H1 (cell line): Measurements from ENCODE around the gene ITPKC.

Experiments
- CEBPB ChIP-seq: IDR thresholded peaks from 2 replicates; pipeline ENCODE4 v1.6.1; 2012; ENCODE audit warnings: low read depth, low read length
- CHD1 ChIP-seq: IDR thresholded peaks from 2 replicates; pipeline ENCODE4 v1.6.1; 2012; ENCODE audit warnings: low read depth, low read length, improper control_type of control experiment
- EP300 ChIP-seq, 2 experiments: IDR thresholded peaks; 1 replicate in 1 of 2; 2 replicates in 1 of 2; pipeline ENCODE4 v1.6.1; 2011 to 2012; ENCODE audit warnings: low read depth in 2 of 2, low read length in 2 of 2, mild to moderate bottlenecking in 2 of 2, borderline replicate concordance in 1 of 2, inconsistent platforms in 1 of 2, moderate library complexity in 1 of 2
- EZH2 ChIP-seq: fragments of 200-600 bp; sonication (generic); IDR thresholded peaks from 2 replicates; pipeline ENCODE4 v1.7.1; 2012; ENCODE audit warnings: low read depth, mild to moderate bottlenecking, moderate library complexity, low read length, inconsistent platforms; ENCODE audit not compliant: severe bottlenecking
- FOSL1 ChIP-seq: IDR thresholded peaks from 2 replicates; pipeline ENCODE4 v1.6.1; 2011; ENCODE audit warnings: mild to moderate bottlenecking, low read depth, low read length, moderate library complexity; ENCODE audit not compliant: insufficient read depth
- HDAC6 ChIP-seq: IDR thresholded peaks from one replicate; pipeline ENCODE4 v1.7.1; 2012; ENCODE audit warnings: low read depth, mild to moderate bottlenecking, inconsistent platforms, low read length, moderate library complexity
- POLR2A ChIP-seq, 2 experiments: IDR thresholded peaks; 1 replicate in 1 of 2; 2 replicates in 1 of 2; pipeline ENCODE4 v1.6.1; 2011; ENCODE audit warnings: low read depth in 2 of 2, low read length in 2 of 2, mild to moderate bottlenecking in 2 of 2; ENCODE audit errors: control extremely low read depth in 1 of 2
- POLR2AphosphoS5 ChIP-seq: IDR thresholded peaks from 2 replicates; pipeline ENCODE4 v1.6.1; 2011; ENCODE audit warnings: low read depth, low read length
- RFX5 ChIP-seq: IDR thresholded peaks from 2 replicates; pipeline ENCODE4 v1.6.1; 2011; ENCODE audit warnings: low read depth, low read length, improper control_type of control experiment, borderline replicate concordance
- SUZ12 ChIP-seq: fragments of 200-600 bp; sonication (generic); IDR thresholded peaks from 2 replicates; pipeline ENCODE4 v1.6.1; 2012; ENCODE audit warnings: mild to moderate bottlenecking, inconsistent platforms, low read length, moderate library complexity, mixed read lengths
- TF ChIP-seq, protein P1 (sequence below), 3 experiments: IDR thresholded peaks; 1 replicate in 2 of 3; 2 replicates in 1 of 3; pipeline versions ENCODE4 v1.5.1 to v1.6.1; 2011; ENCODE audit warnings: low read length in 3 of 3, mild to moderate bottlenecking in 3 of 3, inconsistent platforms in 2 of 3, low read depth in 1 of 3, moderate library complexity in 1 of 3; ENCODE audit not compliant: insufficient read depth in 1 of 3; ENCODE audit errors: control extremely low read depth in 1 of 3
- TF ChIP-seq, protein P2 (sequence below): IDR thresholded peaks from 2 replicates; pipeline ENCODE4 v1.6.1; 2012; ENCODE audit warnings: low read length, inconsistent platforms
- TF ChIP-seq, protein P3 (sequence below): IDR thresholded peaks from 2 replicates; pipeline ENCODE4 v1.6.1; 2012; ENCODE audit warnings: inconsistent platforms

DNA sequence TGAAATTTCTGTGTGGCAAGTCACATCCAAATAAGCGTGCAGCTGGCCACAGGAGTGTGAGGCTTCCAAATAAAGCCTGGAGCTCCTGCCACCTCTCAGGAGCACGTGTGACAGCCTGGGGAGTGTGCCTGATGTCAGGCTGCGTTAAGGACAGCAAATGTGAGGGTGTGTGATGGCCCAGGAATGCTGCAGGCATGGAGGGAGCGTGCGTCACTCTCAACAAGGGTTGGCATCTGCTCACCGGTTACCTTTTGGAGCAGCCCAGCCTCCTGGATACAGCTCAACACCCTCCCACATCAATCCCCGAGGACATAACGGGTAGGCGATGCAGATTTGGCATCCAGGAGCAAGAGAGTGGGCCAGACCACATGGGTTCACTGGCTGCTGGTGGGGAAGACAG, 45.5 kb upstream of the ITPKC start:
- no peak for TF ChIP-seq FOSL1
- no peak for TF ChIP-seq CEBPB
- TF ChIP-seq POLR2AphosphoS5: no peak
- TF ChIP-seq, protein P1, sequence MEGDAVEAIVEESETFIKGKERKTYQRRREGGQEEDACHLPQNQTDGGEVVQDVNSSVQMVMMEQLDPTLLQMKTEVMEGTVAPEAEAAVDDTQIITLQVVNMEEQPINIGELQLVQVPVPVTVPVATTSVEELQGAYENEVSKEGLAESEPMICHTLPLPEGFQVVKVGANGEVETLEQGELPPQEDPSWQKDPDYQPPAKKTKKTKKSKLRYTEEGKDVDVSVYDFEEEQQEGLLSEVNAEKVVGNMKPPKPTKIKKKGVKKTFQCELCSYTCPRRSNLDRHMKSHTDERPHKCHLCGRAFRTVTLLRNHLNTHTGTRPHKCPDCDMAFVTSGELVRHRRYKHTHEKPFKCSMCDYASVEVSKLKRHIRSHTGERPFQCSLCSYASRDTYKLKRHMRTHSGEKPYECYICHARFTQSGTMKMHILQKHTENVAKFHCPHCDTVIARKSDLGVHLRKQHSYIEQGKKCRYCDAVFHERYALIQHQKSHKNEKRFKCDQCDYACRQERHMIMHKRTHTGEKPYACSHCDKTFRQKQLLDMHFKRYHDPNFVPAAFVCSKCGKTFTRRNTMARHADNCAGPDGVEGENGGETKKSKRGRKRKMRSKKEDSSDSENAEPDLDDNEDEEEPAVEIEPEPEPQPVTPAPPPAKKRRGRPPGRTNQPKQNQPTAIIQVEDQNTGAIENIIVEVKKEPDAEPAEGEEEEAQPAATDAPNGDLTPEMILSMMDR (IDR thresholded peaks at IDR 0.05; ENCODE audit: control extremely low read depth in 1 of 3, insufficient read depth in 1 of 3, low read depth in 1 of 3, low read length in 3 of 3): no peak
- TF ChIP-seq HDAC6: no peak
- 0 out of 2 replicates have a peak, but pooled peaks have one; percentile 4 for TF ChIP-seq SUZ12
- TF ChIP-seq, protein P2, sequence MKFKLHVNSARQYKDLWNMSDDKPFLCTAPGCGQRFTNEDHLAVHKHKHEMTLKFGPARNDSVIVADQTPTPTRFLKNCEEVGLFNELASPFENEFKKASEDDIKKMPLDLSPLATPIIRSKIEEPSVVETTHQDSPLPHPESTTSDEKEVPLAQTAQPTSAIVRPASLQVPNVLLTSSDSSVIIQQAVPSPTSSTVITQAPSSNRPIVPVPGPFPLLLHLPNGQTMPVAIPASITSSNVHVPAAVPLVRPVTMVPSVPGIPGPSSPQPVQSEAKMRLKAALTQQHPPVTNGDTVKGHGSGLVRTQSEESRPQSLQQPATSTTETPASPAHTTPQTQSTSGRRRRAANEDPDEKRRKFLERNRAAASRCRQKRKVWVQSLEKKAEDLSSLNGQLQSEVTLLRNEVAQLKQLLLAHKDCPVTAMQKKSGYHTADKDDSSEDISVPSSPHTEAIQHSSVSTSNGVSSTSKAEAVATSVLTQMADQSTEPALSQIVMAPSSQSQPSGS: no peak
- TF ChIP-seq POLR2A (IDR thresholded peaks at IDR 0.05; ENCODE audit: control extremely low read depth in 1 of 2, low read depth in 2 of 2, low read length in 2 of 2): no peak
- no peak for TF ChIP-seq RFX5
- no peak for TF ChIP-seq CHD1
- no peak for TF ChIP-seq EP300 (IDR thresholded peaks at IDR 0.05; ENCODE audit: borderline replicate concordance in 1 of 2, low read depth in 2 of 2, low read length in 2 of 2)
- TF ChIP-seq, protein P3, sequence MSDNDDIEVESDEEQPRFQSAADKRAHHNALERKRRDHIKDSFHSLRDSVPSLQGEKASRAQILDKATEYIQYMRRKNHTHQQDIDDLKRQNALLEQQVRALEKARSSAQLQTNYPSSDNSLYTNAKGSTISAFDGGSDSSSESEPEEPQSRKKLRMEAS: no peak
- no peak for TF ChIP-seq EZH2
